GM23248 (cell line): ENCODE results near the gene TAGLN2.

Experiments used
- EZH2 ChIP-seq: fragments of 200-600 bp; sonication (generic); IDR thresholded peaks from 2 replicates; pipeline ENCODE4 v1.6.1; 2018; ENCODE audit warnings: antibody characterized with exemption, mild to moderate bottlenecking; ENCODE audit not compliant: insufficient read depth, poor library complexity, severe bottlenecking
- EZH2phosphoT487 ChIP-seq: fragments of 200-600 bp; sonication (generic); IDR thresholded peaks from 2 replicates; pipeline ENCODE4 v1.6.1; 2018; ENCODE audit warnings: antibody characterized with exemption, moderate library complexity, mild to moderate bottlenecking, low read depth; ENCODE audit not compliant: insufficient read depth

- TF ChIP-seq EZH2 (no peak), EZH2phosphoT487 (no peak)
Observed at GRCh38 chr1:159914252-159915018, 10.9 kb downstream of the TAGLN2 start.
